Endothelial cell of umbilical vein (primary cell): ENCODE measurements around the gene CD2AP. TPM values are rescaled to one million over a fixed set of nuclear protein-coding genes. Genes with fewer than 3 reads are reported as not detected.

Experiments used
- BruUV-seq: library from RNA; stranded (reverse); fragments of 400-500 nt; replicated peaks from 2 replicates; lab custom pipeline; 2021; lab: Mats Ljungman, UMichigan
- CTCF ChIA-PET: fragments of 300-600, 350-600 bp; sonication (Branson Sonifier 250); formaldehyde crosslinking; loops from one replicate; lab custom pipeline; 2021; ENCODE audit warnings: antibody characterized with exemption, inconsistent platforms; lab: Charles Lee
- POLR2A ChIA-PET: fragments of 300-600, 350-600 bp; sonication (Branson Sonifier 250); formaldehyde crosslinking; loops from one replicate; lab custom pipeline; 2021; ENCODE audit warnings: antibody characterized with exemption, inconsistent platforms; lab: Charles Lee
- DNase-seq: peaks from one replicate; pipeline ENCODE4 v3.0.0-alpha.2; 2011; ENCODE audit warnings: low read depth, low spot score
- FAIRE-seq: peaks from 2 replicates; lab custom pipeline; 2011; peaks lifted over from hg19 to GRCh38; lab: Jason Lieb, UNC
- H2AFZ ChIP-seq: 2 replicates; pipeline ENCODE4 v1.6.0; 2012; ENCODE audit warnings: low read depth, low read length, control low read depth, inconsistent platforms
- H3K27ac ChIP-seq: 2 replicates; pipeline ENCODE4 v1.5.1; 2011; ENCODE audit warnings: low read depth, mild to moderate bottlenecking, control low read depth, low read length, moderate library complexity; ENCODE audit not compliant: insufficient read depth
- H3K27me3 ChIP-seq, 2 experiments: 2 replicates each; pipeline versions ENCODE4 v1.6.0 to v1.6.1; 2011; ENCODE audit warnings: low read length in 2 of 2, mixed read lengths in 1 of 2; ENCODE audit not compliant: control insufficient read depth in 2 of 2, insufficient read depth in 2 of 2
- H3K36me3 ChIP-seq, 2 experiments: 2 replicates in 1 of 2; 3 replicates in 1 of 2; pipeline ENCODE4 v1.5.1; 2011; ENCODE audit warnings: low read length in 2 of 2, mild to moderate bottlenecking in 1 of 2, moderate library complexity in 1 of 2; ENCODE audit not compliant: control insufficient read depth in 2 of 2, insufficient read depth in 2 of 2; ENCODE audit errors: extremely low read depth in 1 of 2
- H3K4me1 ChIP-seq: 3 replicates; pipeline ENCODE4 v1.5.1; 2011; ENCODE audit warnings: mild to moderate bottlenecking, low read length; ENCODE audit not compliant: control insufficient read depth, insufficient read depth; ENCODE audit errors: extremely low read depth
- H3K4me2 ChIP-seq: 2 replicates; pipeline ENCODE4 v1.6.1; 2011; ENCODE audit warnings: low read length, control low read depth, mixed read lengths; ENCODE audit not compliant: insufficient read depth
- H3K4me3 ChIP-seq, 3 experiments: fragments of 200-600 bp in 1 of 3; sonication (generic), shearing (Covaris generic) in 1 of 3; replicated peaks in 1 of 3; 2 replicates each; pipeline ENCODE4 v1.5.1; 2011 to 2016; ENCODE audit warnings: control low read depth in 3 of 3, low read length in 3 of 3, mild to moderate bottlenecking in 2 of 3, inconsistent platforms in 1 of 3, low read depth in 1 of 3, moderate library complexity in 1 of 3; ENCODE audit not compliant: insufficient read depth in 1 of 3
- H3K79me2 ChIP-seq: 2 replicates; pipeline ENCODE4 v1.6.0; 2012; ENCODE audit warnings: low read length, inconsistent platforms; ENCODE audit not compliant: control insufficient read depth, insufficient read depth
- H3K9ac ChIP-seq: replicated peaks from 2 replicates; pipeline ENCODE3; 2011; ENCODE audit warnings: low read length, control low read depth; ENCODE audit not compliant: insufficient read depth; ENCODE audit errors: extremely low read depth
- H3K9me1 ChIP-seq: replicated peaks from 3 replicates; pipeline ENCODE4 v1.6.0; 2011; ENCODE audit warnings: mild to moderate bottlenecking, low read length; ENCODE audit not compliant: control insufficient read depth, insufficient read depth; ENCODE audit errors: extremely low read depth
- H3K9me3 ChIP-seq: replicated peaks from 2 replicates; pipeline ENCODE4 v1.5.1; 2012; ENCODE audit warnings: low read length, inconsistent platforms; ENCODE audit not compliant: control insufficient read depth, insufficient read depth
- H4K20me1 ChIP-seq: replicated peaks from 2 replicates; pipeline ENCODE3; 2011; ENCODE audit warnings: mild to moderate bottlenecking, low read length; ENCODE audit not compliant: control insufficient read depth, insufficient read depth; ENCODE audit errors: extremely low read depth
- CTCF ChIP-seq, 2 donors: IDR thresholded peaks; 1 replicate in 1 of 2; 2 replicates in 1 of 2; pipeline ENCODE4 v1.5.1; 2011; ENCODE audit warnings: low read length in 2 of 2, mild to moderate bottlenecking in 2 of 2, moderate library complexity in 2 of 2, control low read depth in 1 of 2, inconsistent platforms in 1 of 2, low read depth in 1 of 2; ENCODE audit not compliant: insufficient read depth in 1 of 2; ENCODE audit errors: extremely low read depth in 1 of 2
- EZH2 ChIP-seq: IDR thresholded peaks from 2 replicates; pipeline ENCODE4 v1.6.1; 2012; ENCODE audit warnings: borderline replicate concordance, low read depth, mild to moderate bottlenecking, moderate library complexity, low read length, inconsistent platforms; ENCODE audit not compliant: severe bottlenecking
- FOS ChIP-seq: IDR thresholded peaks from 2 replicates; pipeline ENCODE4 v1.6.1; 2011; ENCODE audit warnings: mild to moderate bottlenecking, low read length, moderate library complexity, borderline replicate concordance; ENCODE audit not compliant: insufficient read depth
- GATA2 ChIP-seq: IDR thresholded peaks from 2 replicates; pipeline ENCODE4 v1.7.0; 2011; ENCODE audit warnings: low read depth, mild to moderate bottlenecking, moderate library complexity, mixed read lengths, low read length; ENCODE audit not compliant: insufficient read length, insufficient read depth
- JUN ChIP-seq: IDR thresholded peaks from 2 replicates; pipeline ENCODE4 v1.6.1; 2011; ENCODE audit warnings: borderline replicate concordance, low read depth; ENCODE audit not compliant: insufficient read length, insufficient read depth
- MAX ChIP-seq: IDR thresholded peaks from 2 replicates; pipeline ENCODE4 v1.6.1; 2011; ENCODE audit not compliant: insufficient read depth, insufficient read length
- MYC ChIP-seq: IDR thresholded peaks from one replicate; pipeline ENCODE4 v1.6.1; 2011; ENCODE audit warnings: mild to moderate bottlenecking, low read depth, low read length
- POLR2A ChIP-seq: IDR thresholded peaks from 2 replicates; pipeline ENCODE4 v1.6.1; 2012; ENCODE audit warnings: low read depth, mild to moderate bottlenecking, control low read depth, low read length
- POLR2AphosphoS5 ChIP-seq: IDR thresholded peaks from 2 replicates; pipeline ENCODE4 v1.6.1; 2012; ENCODE audit warnings: low read depth, mild to moderate bottlenecking, control low read depth, low read length, moderate library complexity; ENCODE audit not compliant: insufficient read depth
- dilution Hi-C: fragments of 300-500 bp; cut with MboI; formaldehyde crosslinking; loops from one replicate; pipeline ENCODE4 v1.15.0; 2019; ENCODE audit warnings: low sequenced_read_pairs; ENCODE audit not compliant: extremely low pct_ligation_motif_present
- intact Hi-C: fragments of 100-400 bp; cut with micrococcal nuclease; formaldehyde crosslinking; loops from one replicate; pipeline ENCODE4 v1.10.0; 2022
- polyA plus RNA-seq, 4 experiments: library from polyadenylated mRNA; depleted of rRNA in 3 of 4; stranded (reverse) in 3 of 4; unstranded in 1 of 4; fragments of >200 nt; gene quantifications; 2 replicates each; pipeline versions ENCODE4 v1.2.1 to v1.2.3, GENCODE V29; 2011 to 2012; ENCODE audit warnings: missing spikeins in 1 of 4
- total RNA-seq: library from RNA; stranded (reverse); gene quantifications from 2 replicates; pipeline ENCODE4 v1.2.3, GENCODE V29; 2021

The CD2AP gene
- total and polyA plus RNA-seq, 2 donors (not counting 3 experiments of a cell fraction or from before 2014, with no cell fraction given): 4.2 to 39.8 TPM

- no peak overlapping the region for H3K9ac ChIP-seq
- ChIA-PET POLR2A (no interaction called here), CTCF (no interaction called here)
- no peaks in the 10 kb centered on the region for H3K79me2 ChIP-seq
- H3K4me3 ChIP-seq: no peak overlapping the region
- no peak overlapping the region for H3K4me2 ChIP-seq
- H3K4me1 ChIP-seq: no peaks in the 10 kb centered on the region
- dilution Hi-C loops (no loop called here), intact Hi-C loops (no loop called here)
- FAIRE-seq: no peak
- TF ChIP-seq EZH2: no peak
- TF ChIP-seq MYC: no peak
- TF ChIP-seq CTCF (IDR thresholded peaks at IDR 0.05; ENCODE audit: extremely low read depth in 1 of 2, insufficient read depth in 1 of 2, low read depth in 1 of 2, low read length in 2 of 2): no peak
- no peak for TF ChIP-seq GATA2
- TF ChIP-seq JUN: no peak
- TF ChIP-seq POLR2AphosphoS5: no peak
- no peak for TF ChIP-seq MAX
- no peak for TF ChIP-seq FOS
- TF ChIP-seq POLR2A: no peak
- no peaks in the 10 kb centered on the region for H3K9me3 ChIP-seq
- BruUV-seq: no TSS peak
- no peaks in the 10 kb centered on the region for H3K9me1 ChIP-seq
- no peak overlapping the region for H2AFZ ChIP-seq
- no peak for DNase-seq
- no peaks in the 10 kb centered on the region for H4K20me1 ChIP-seq
- peaks cover 0 to 9% of the 10 kb centered on the region in 2 experiments for H3K36me3 ChIP-seq
- H3K27ac ChIP-seq: no peak overlapping the region
- H3K27me3 ChIP-seq: no peaks in the 10 kb centered on the region
Measured at GRCh38 chr6:47592131-47592840, 114.7 kb downstream of the CD2AP start.
